Right renal pelvis (tissue), 4 donors: ENCODE results near the gene AKR1A1. TPM values are rescaled to one million over a fixed set of nuclear protein-coding genes. Genes with fewer than 3 reads are reported as not detected.
"Not testable (repeated sequence)": the region's sequence is repeated elsewhere in the genome, so short reads cannot be mapped to it uniquely, and the experiment has no call there.

Experiments
- DNase-seq, 4 donors: peaks; one replicate each; pipeline ENCODE4 v3.0.0-alpha.2; 2013; ENCODE audit warnings: low read depth in 4 of 4, low spot score in 3 of 4, missing footprints in 1 of 4
- polyA plus RNA-seq, 4 donors: library from polyadenylated mRNA; unstranded; fragments of 120-200 nt; gene quantifications; one replicate each; pipeline ENCODE4 v1.2.1, GENCODE V29; 2013; ENCODE audit not compliant: insufficient read length in 4 of 4

The AKR1A1 gene
- polyA plus RNA-seq, 4 donors, result 248 to 336 (median 277) TPM

GRCh38 chr1:45566722-45567121, 16.1 kb downstream of the AKR1A1 start:
- no peak for DNase-seq

- DNase-seq, result no peak
These were observed 17.3 kb downstream of the AKR1A1 start for GRCh38 chr1:45567911-45568310.

GRCh38 chr1:45568421-45568820, 17.8 kb downstream of the AKR1A1 start:
- DNase-seq, result no peak

GRCh38 chr1:45569571-45569961, 18.9 kb downstream of the AKR1A1 start:
- DNase-seq, result no peak

- peak; percentile 49 to 65 (median 57) for DNase-seq
These were observed 19.4 kb downstream of the AKR1A1 start for GRCh38 chr1:45569962-45570581.

- DNase-seq, result no peak
These were observed 20.0 kb downstream of the AKR1A1 start for GRCh38 chr1:45570631-45571030.

- DNase-seq, result no peak
These were observed 22.7 kb downstream of the AKR1A1 start for GRCh38 chr1:45573231-45573804.

- DNase-seq, result no peak
These were observed 23.5 kb downstream of the AKR1A1 start for GRCh38 chr1:45574105-45574626.

GRCh38 chr1:45583264-45583665, 32.6 kb downstream of the AKR1A1 start:
- peak; percentile 92 to 96 (median 94) for DNase-seq

- DNase-seq, result peak; percentile 82 to 94 (median 86)
These were observed 33.2 kb downstream of the AKR1A1 start, which contains the start of gene NASP for GRCh38 chr1:45583666-45584350. Gene NASP (plus strand): TSS chr1:45584041. CDS start chr1:45584147, 106 bp downstream.

- DNase-seq, result peak; percentile 81 to 86 (median 84)
These were observed 33.9 kb downstream of the AKR1A1 start for GRCh38 chr1:45584351-45585109.

GRCh38 chr1:45585110-45585426, 34.4 kb downstream of the AKR1A1 start:
- no peak for DNase-seq

GRCh38 chr1:45585496-45586075, 35.0 kb downstream of the AKR1A1 start:
- DNase-seq, result no peak

- DNase-seq, result no peak
These were observed 36.1 kb downstream of the AKR1A1 start for GRCh38 chr1:45586769-45587168.

GRCh38 chr1:45589861-45590260, 39.2 kb downstream of the AKR1A1 start:
- DNase-seq, result no peak

GRCh38 chr1:45594412-45594811, 43.8 kb downstream of the AKR1A1 start:
- no peak for DNase-seq

GRCh38 chr1:45596765-45597164, 46.1 kb downstream of the AKR1A1 start:
- not testable (repeated sequence) for DNase-seq

- no peak for DNase-seq
These were observed 53.6 kb downstream of the AKR1A1 start for GRCh38 chr1:45604239-45604638.

- no peak for DNase-seq
These were observed 56.9 kb downstream of the AKR1A1 start for GRCh38 chr1:45607404-45608074.
